Neural progenitor cell (in vitro differentiated cells): ENCODE data around the gene PITPNC1. TPM values are rescaled to one million over a fixed set of nuclear protein-coding genes. Genes with fewer than 3 reads are reported as not detected.
A peak's percentile ranks its signal among the peaks of the same experiment; 100 is the strongest.

ENCODE experiments used
- DNase-seq: peaks from one replicate; pipeline ENCODE4 v3.0.0-alpha.2; 2016; ENCODE audit warnings: low spot score
- H2AFZ ChIP-seq: fragments of 200-600 bp; sonication (generic); replicated peaks from 2 replicates; pipeline ENCODE4 v1.6.1; 2016; ENCODE audit warnings: antibody characterized with exemption
- H3F3A ChIP-seq: fragments of 200-600 bp; sonication (generic); 2 replicates; pipeline ENCODE4 v1.6.1; 2016; ENCODE audit warnings: antibody characterized with exemption, low read depth
- H3K27ac ChIP-seq: fragments of 200-600 bp; sonication (generic); 2 replicates; pipeline ENCODE4 v1.5.1; 2016; ENCODE audit warnings: mild to moderate bottlenecking
- H3K27me3 ChIP-seq: fragments of 200-600 bp; sonication (generic); 2 replicates; pipeline ENCODE4 v1.6.1; 2016; ENCODE audit warnings: mild to moderate bottlenecking, moderate library complexity
- H3K36me3 ChIP-seq: fragments of 200-600 bp; sonication (generic); 2 replicates; pipeline ENCODE4 v1.5.1; 2016
- H3K4me1 ChIP-seq: fragments of 200-600 bp; sonication (generic); 2 replicates; pipeline ENCODE4 v1.6.1; 2016; ENCODE audit warnings: mixed run types
- H3K4me2 ChIP-seq: fragments of 200-600 bp; sonication (generic); 2 replicates; pipeline ENCODE4 v1.6.1; 2016
- H3K4me3 ChIP-seq: fragments of 200-600 bp; sonication (generic); 2 replicates; pipeline ENCODE4 v1.5.1; 2016
- H3K79me2 ChIP-seq: fragments of 200-600 bp; sonication (generic); 2 replicates; pipeline ENCODE4 v1.6.1; 2016; ENCODE audit warnings: low read depth
- H3K9ac ChIP-seq: fragments of 200-600 bp; sonication (generic); 2 replicates; pipeline ENCODE4 v1.6.1; 2016
- H3K9me3 ChIP-seq: fragments of 200-600 bp; sonication (generic); 2 replicates; pipeline ENCODE4 v1.5.1; 2016; ENCODE audit warnings: low read depth
- H4K20me1 ChIP-seq: fragments of 200-600 bp; sonication (generic); 2 replicates; pipeline ENCODE4 v1.6.1; 2016; ENCODE audit warnings: low read depth
- H3K27ac Mint-ChIP-seq: 3 replicates; pipeline ENCODE4 v1.8.0; 2021; ENCODE audit warnings: mixed read lengths
- H3K27me3 Mint-ChIP-seq: 2 replicates; pipeline ENCODE4 v1.8.0; 2022; ENCODE audit warnings: low read depth, mild to moderate bottlenecking, inconsistent platforms, moderate library complexity, mixed read lengths; ENCODE audit not compliant: insufficient read depth
- H3K36me3 Mint-ChIP-seq: 3 replicates; pipeline ENCODE4 v1.8.0; 2021; ENCODE audit warnings: mixed read lengths
- H3K4me1 Mint-ChIP-seq: 3 replicates; pipeline ENCODE4 v1.8.0; 2021; ENCODE audit warnings: mixed read lengths
- H3K4me3 Mint-ChIP-seq: 3 replicates; pipeline ENCODE4 v1.8.0; 2021; ENCODE audit warnings: mild to moderate bottlenecking, moderate library complexity, mixed read lengths
- H3K9me3 Mint-ChIP-seq: 3 replicates; pipeline ENCODE4 v1.8.0; 2020; ENCODE audit warnings: mixed read lengths
- CTCF ChIP-seq: fragments of 200-600 bp; sonication (generic); IDR thresholded peaks from 2 replicates; pipeline ENCODE4 v1.5.1; 2017; ENCODE audit warnings: antibody characterized with exemption, mild to moderate bottlenecking
- EZH2 ChIP-seq: fragments of 200-600 bp; sonication (generic); IDR thresholded peaks from 2 replicates; pipeline ENCODE4 v1.6.1; 2017; ENCODE audit warnings: antibody characterized with exemption, mild to moderate bottlenecking, moderate library complexity
- EZH2phosphoT487 ChIP-seq: fragments of 200-600 bp; sonication (generic); IDR thresholded peaks from 2 replicates; pipeline ENCODE4 v1.6.1; 2017; ENCODE audit warnings: antibody characterized with exemption
- total RNA-seq: library from RNA; depleted of rRNA; stranded (reverse); fragments of >200 nt; gene quantifications from 2 replicates; pipeline ENCODE4 v1.2.3, GENCODE V29; 2015; ENCODE audit warnings: low replicate concordance

The PITPNC1 gene
- total RNA-seq, 1 donor from 2014 or later: 8.1 TPM

- Histone ChIP-seq H3K27ac (no peak overlapping the region), H4K20me1 (no peaks in the 10 kb centered on the region), H2AFZ (no peak overlapping the region), H3K27me3 (no peaks in the 10 kb centered on the region), H3K4me3 (no peak overlapping the region), H3K79me2 (no peaks in the 10 kb centered on the region), H3K36me3 (no peaks in the 10 kb centered on the region), H3K9me3 (no peaks in the 10 kb centered on the region), H3K9ac (no peak overlapping the region), H3K4me1 (no peaks in the 10 kb centered on the region), H3F3A (peaks cover 4% of the 10 kb centered on the region), H3K4me2 (no peak overlapping the region)
- peaks cover 7% of the 10 kb centered on the region for H3K36me3 Mint-ChIP-seq
- H3K4me1 Mint-ChIP-seq: no peaks in the 10 kb centered on the region
- H3K9me3 Mint-ChIP-seq: peaks cover 14% of the 10 kb centered on the region
- no peak overlapping the region for H3K27ac Mint-ChIP-seq
- H3K27me3 Mint-ChIP-seq: no peaks in the 10 kb centered on the region
- H3K4me3 Mint-ChIP-seq: no peak overlapping the region
- no peak for TF ChIP-seq EZH2phosphoT487
- TF ChIP-seq EZH2: no peak
- no peak for TF ChIP-seq CTCF
- no peak for DNase-seq
Measured at GRCh38 chr17:67504182-67504581, 127.1 kb downstream of the PITPNC1 start.

- no peak for TF ChIP-seq EZH2phosphoT487
- no peak for TF ChIP-seq EZH2
- TF ChIP-seq CTCF: no peak
Measured at GRCh38 chr17:67506966-67507365, 129.9 kb downstream of the PITPNC1 start.

GRCh38 chr17:67509390-67510287 lies 132.6 kb downstream of the PITPNC1 start:
- DNase-seq: no peak
- Histone ChIP-seq H3K36me3 (no peaks in the 10 kb centered on the region), H3K4me2 (no peak overlapping the region), H3K27me3 (no peaks in the 10 kb centered on the region), H3K27ac (no peak overlapping the region), H3K4me1 (no peaks in the 10 kb centered on the region), H3F3A (no peaks in the 10 kb centered on the region), H3K9me3 (no peaks in the 10 kb centered on the region), H3K9ac (no peak overlapping the region), H3K4me3 (no peak overlapping the region), H4K20me1 (no peaks in the 10 kb centered on the region), H2AFZ (no peak overlapping the region), H3K79me2 (no peaks in the 10 kb centered on the region)
- Mint-ChIP-seq H3K9me3 (peaks cover 14% of the 10 kb centered on the region), H3K4me1 (peaks cover 4% of the 10 kb centered on the region), H3K27ac (peak overlapping the region; percentile 84), H3K27me3 (peaks cover 7% of the 10 kb centered on the region), H3K4me3 (no peak overlapping the region), H3K36me3 (peaks cover 7% of the 10 kb centered on the region)
- TF ChIP-seq EZH2phosphoT487 (no peak), CTCF (no peak), EZH2 (no peak)

More at GRCh38 chr17:67506966-67507365, 129.9 kb downstream of the PITPNC1 start:
- H3K4me1 ChIP-seq: no peaks in the 10 kb centered on the region
- H3K9ac ChIP-seq: no peak overlapping the region
- H3K9me3 ChIP-seq: no peaks in the 10 kb centered on the region
- no peaks in the 10 kb centered on the region for H3K36me3 ChIP-seq
- peaks cover 14% of the 10 kb centered on the region for H3K9me3 Mint-ChIP-seq
- no peaks in the 10 kb centered on the region for H3K79me2 ChIP-seq
- H3K27me3 ChIP-seq: no peaks in the 10 kb centered on the region
- H3K4me3 Mint-ChIP-seq: no peak overlapping the region
- no peak overlapping the region for H3K27ac Mint-ChIP-seq
- no peak overlapping the region for H2AFZ ChIP-seq
- H3K27me3 Mint-ChIP-seq: peaks cover 7% of the 10 kb centered on the region
- H3K4me1 Mint-ChIP-seq: no peaks in the 10 kb centered on the region
- DNase-seq: no peak
- no peaks in the 10 kb centered on the region for H4K20me1 ChIP-seq
- H3K4me3 ChIP-seq: no peak overlapping the region
- H3F3A ChIP-seq: peaks cover 4% of the 10 kb centered on the region
- H3K36me3 Mint-ChIP-seq: peaks cover 7% of the 10 kb centered on the region
- no peak overlapping the region for H3K4me2 ChIP-seq
- no peak overlapping the region for H3K27ac ChIP-seq
